Astrocyte (in vitro differentiated cells and primary cell): ENCODE data around the gene HSPG2.
"Not testable (repeated sequence)": the region's sequence is repeated elsewhere in the genome, so short reads cannot be mapped to it uniquely, and the experiment has no call there.

Experiments
- CTCF ChIP-seq: IDR thresholded peaks from 2 replicates; pipeline ENCODE4 v1.5.1; 2011; ENCODE audit warnings: low read depth, mild to moderate bottlenecking, inconsistent platforms, low read length, moderate library complexity; ENCODE audit not compliant: insufficient read depth
- EZH2 ChIP-seq: IDR thresholded peaks from 2 replicates; pipeline ENCODE4 v1.6.1; 2012; ENCODE audit warnings: mild to moderate bottlenecking, low read length, inconsistent platforms; ENCODE audit not compliant: insufficient read depth

GRCh38 chr1:21969066-21969465, 32.0 kb upstream of the HSPG2 start:
- not testable (repeated sequence) for TF ChIP-seq CTCF, EZH2
